CD4-positive, alpha-beta T cell treated with Interleukin-15 for 4 hours (primary cell): ENCODE measurements around the gene IRGQ.
A peak's percentile ranks its signal among the peaks of the same experiment; 100 is the strongest.
"Not testable (repeated sequence)": the region's sequence is repeated elsewhere in the genome, so short reads cannot be mapped to it uniquely, and the experiment has no call there.

ENCODE experiments used
- DNase-seq: peaks from one replicate; pipeline ENCODE4 v3.0.0-alpha.2; 2020; ENCODE audit warnings: low spot score

Gene IRGQ

DNA sequence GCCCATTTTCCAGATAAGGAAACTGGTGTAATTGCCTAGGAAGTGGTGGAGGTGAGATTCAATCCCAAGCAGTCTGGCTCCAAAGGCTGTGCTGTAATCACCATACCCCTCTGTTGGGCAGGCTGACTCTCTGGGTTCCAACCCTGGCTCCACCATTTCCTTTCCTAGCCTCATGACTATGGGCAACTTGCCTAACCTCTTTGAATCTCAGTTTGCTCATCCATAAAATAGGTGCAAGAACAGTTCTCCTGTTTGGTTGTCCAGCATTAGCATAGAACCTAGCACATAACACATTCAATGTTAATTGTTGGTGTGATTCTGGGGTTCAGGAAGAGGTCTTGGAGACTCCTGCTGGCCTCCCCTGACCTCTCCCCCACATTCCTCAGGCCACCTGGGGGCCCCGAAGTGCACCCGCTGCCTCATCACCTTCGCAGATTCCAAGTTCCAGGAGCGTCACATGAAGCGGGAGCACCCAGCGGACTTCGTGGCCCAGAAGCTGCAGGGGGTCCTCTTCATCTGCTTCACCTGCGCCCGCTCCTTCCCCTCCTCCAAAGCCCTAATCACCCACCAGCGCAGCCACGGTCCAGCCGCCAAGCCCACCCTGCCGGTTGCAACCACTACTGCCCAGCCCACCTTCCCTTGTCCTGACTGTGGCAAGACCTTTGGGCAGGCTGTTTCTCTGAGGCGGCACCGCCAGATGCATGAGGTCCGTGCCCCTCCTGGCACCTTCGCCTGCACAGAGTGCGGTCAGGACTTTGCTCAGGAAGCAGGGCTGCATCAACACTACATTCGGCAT lies 2.7 kb upstream of the IRGQ start:
- DNase-seq, result no peak

GRCh38 chr19:43597876-43598275 lies 1.9 kb upstream of the IRGQ start:
- DNase-seq, result no peak

DNA sequence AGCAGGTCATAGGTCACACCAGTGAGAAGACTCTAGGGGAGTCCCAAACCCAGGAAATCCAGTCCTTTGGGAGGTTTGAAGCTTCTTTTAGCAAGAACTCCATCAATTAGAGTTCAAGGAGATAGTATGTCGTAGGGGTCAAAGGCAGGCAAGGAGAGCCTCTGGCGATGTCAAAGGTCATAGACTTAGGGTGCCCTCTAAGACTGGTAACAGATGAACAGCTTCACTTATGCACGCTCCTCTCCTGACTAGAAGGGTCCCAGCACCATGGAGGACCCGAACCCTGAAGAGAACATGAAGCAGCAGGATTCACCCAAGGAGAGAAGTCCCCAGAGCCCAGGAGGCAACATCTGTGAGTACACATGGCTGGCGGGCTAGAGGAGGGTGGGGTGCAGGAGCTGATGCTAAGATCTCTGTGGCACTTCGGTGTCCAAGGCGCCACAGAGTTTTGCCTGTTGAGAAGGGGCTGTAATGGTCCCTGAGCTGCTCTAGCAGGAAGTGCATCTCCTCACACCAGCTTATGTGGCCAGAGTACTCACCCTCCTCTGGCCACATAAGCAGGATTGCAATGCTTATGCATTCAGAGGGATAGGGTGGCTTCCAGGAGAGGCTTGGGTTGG lies 1.0 kb upstream of the IRGQ start:
- no peak for DNase-seq

- no peak for DNase-seq
Measured at GRCh38 chr19:43595605-43595998, 332 bp downstream of the IRGQ start.

DNA sequence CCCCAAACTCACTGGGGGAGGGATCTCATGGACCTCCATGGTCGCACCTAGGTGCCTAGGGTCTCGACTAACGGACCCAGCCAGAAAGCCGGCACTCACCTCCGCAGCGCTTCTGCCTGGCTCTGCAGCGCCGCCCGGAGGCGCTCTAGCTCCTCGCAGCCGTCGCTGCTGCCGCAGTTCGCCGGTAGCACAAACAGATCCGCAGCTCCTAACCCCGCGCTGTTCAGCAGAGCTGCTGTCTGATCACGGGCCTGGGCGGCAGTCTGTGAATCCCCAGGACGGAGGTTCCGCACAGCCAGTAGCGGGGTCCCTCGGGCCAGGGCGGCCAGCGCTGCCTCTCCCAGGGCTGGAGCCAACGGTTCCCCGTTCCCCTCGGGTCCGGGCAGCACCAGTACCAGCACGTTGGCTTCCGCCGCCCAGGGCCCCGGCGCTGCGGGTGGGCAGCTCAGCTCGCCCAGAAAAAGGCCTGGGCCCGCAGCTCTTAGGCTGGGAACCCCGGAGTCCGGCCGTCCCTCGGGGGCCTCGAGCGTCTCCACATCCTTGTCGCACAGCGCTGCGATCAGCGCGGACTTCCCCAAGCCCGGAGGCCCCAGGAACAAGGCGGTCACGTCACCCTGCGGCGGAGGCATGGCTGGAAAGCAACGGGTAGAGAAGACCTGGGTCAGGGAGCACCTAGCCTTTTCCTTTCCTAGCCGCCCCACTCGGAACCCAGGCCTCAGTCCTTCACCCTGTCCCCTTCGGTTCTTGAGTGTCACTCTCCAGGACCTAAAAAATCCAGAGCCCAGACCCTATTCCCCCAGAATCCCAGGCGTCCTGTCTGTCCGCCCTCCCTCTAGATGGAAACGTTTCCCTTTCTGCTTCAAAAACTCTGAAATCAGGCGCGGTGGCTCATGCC lies 977 bp downstream of the IRGQ start:
- DNase-seq, result peak; percentile 72

- no peak for DNase-seq
Measured at GRCh38 chr19:43594081-43594697, 1.7 kb downstream of the IRGQ start.

DNA sequence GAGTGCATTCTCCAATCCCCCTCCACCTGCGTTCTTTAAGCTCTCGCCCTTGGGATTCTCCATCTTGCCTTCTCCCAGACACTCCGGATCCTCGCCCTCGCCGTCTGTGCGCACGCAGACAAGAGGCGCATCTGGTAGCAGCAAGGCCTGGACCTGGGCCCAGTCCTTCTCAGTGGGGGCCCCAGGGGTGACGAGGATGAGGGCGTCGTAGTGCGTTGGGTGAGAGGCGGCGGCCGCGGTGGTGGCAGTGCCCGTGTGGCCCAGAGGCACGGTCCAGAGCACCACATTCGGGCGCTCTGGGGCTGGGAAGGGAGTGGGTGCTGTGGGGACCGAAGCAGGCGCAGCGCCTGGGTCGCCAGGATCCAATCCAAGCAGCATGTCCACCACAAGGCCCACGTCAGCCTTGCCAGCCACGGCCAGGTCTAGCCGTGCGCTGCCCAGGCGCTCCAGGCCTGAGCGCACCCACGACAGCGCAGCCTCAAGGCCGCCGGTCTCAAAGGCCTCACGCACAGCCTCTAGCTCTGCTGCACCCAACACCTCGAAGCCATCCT lies 3.1 kb downstream of the IRGQ start:
- DNase-seq, result no peak

- no peak for DNase-seq
Measured at GRCh38 chr19:43591904-43592772, 3.8 kb downstream of the IRGQ start.

- DNase-seq, result no peak
Measured at GRCh38 chr19:43589678-43590077, 6.3 kb downstream of the IRGQ start.

GRCh38 chr19:43589277-43589676 lies 6.7 kb downstream of the IRGQ start:
- no peak for DNase-seq

GRCh38 chr19:43587029-43587428 lies 8.9 kb downstream of the IRGQ start:
- not testable (repeated sequence) for DNase-seq

DNA sequence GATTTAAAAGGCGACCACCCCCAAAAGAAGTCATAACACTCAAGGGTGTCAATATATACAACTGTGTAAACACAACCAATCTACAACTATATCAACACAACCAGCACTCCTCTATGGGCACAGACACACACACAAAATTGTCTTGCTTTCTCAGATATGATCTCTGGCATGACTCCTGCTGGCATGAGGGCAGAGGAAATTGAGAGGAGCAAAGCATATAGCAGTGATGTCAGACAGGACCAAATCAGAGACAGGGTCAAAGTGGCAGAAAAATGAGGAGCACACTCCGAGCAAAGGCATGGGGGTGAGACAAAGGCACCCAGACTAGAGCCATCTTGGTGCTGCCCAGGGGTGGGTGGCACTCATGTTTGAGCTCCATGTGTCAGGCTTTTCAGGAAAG lies 9.6 kb downstream of the IRGQ start:
- no peak for DNase-seq

DNA sequence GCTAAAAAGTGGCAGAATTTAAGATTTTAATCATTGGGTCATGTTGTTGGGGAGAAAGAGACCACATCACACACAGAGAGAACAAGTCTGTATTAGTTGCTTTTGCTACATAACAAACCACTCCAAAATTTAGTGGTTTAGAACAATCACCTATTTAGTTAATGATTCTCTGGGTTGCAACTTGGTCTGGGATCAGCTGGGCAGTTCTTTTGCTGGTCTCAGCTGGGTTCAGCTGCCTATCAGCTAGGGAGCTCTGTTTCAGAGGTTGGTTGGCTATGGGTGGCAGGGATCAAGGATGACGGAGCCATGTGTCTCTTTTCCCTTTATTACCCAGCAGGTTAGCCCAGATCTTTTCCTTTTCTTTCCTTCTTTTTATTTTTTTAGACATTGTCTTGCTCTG lies 11.4 kb downstream of the IRGQ start:
- DNase-seq, result no peak

DNA sequence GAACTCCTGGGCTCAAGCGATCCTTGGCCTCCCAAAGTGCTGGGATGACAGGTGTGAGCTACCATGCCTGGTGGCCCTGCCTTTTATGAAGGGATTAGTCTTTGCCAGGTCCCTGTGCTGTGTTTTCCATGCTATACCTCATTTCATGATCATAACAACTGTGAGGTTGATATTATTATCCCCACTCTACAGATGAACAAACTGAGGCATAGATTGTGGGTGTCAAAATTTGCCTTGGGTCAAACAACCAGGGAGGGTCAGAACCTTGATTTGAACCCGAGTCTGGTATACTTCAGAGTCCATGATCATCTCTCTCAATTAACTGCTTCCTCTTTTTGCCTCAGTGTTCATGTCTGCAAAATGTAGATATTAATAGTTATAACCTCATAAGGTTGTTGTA lies 13.4 kb downstream of the IRGQ start:
- no peak for DNase-seq

DNA sequence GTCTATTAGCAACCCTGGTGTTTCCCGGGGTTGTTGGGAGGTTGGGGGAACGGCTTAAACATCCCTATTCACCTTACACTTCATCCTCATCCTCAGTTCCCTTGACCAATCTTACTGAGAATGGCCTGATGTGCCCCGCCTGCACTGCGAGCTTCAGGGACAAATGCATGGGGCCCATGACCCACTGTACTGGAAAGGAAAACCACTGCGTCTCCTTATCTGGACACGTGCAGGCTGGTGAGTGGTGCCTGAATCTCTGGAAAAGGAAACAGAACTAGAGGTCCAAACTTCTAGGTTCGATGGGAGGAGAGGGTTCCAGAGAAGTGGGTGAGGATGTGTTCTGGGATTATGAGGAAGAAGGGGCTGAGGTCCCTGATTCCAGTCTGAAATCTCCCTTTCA lies 14.5 kb downstream of the IRGQ start:
- DNase-seq, result no peak

- DNase-seq, result no peak
Measured at GRCh38 chr19:43578787-43579186, 17.1 kb downstream of the IRGQ start.

- DNase-seq, result no peak
Measured at GRCh38 chr19:43575955-43576878, 19.7 kb downstream of the IRGQ start.

GRCh38 chr19:43575156-43575950 lies 20.6 kb downstream of the IRGQ start, which contains the start of the genes PINLYP and XRCC1:
TSS of gene PINLYP (plus strand) at chr19:43575801. CDS start at chr19:43577192, 1,391 bp downstream.
TSS of gene XRCC1 (minus strand) at chr19:43575527. CDS start at chr19:43575458, 69 bp downstream.
- peak; percentile 97 for DNase-seq
